Left lung (tissue), 10 donors: Measurements from ENCODE around the gene SLC38A7. TPM values are rescaled to one million over a fixed set of nuclear protein-coding genes. Genes with fewer than 3 reads are reported as not detected.
A peak's percentile ranks its signal among the peaks of the same experiment; 100 is the strongest.
"Not testable (repeated sequence)": the region's sequence is repeated elsewhere in the genome, so short reads cannot be mapped to it uniquely, and the experiment has no call there.

Experiments used
- ATAC-seq: fragments of 200-7000 bp; cut with Tn5 transposase; one replicate; pipeline ENCODE4 v1.9.1; 2020; ENCODE audit warnings: moderate library complexity
- DNase-seq, 4 donors: peaks; one replicate each; pipeline ENCODE4 v3.0.0-alpha.2; 2013 to 2020
- H3K27ac ChIP-seq, 2 donors: fragments of 200-600 bp; sonication (generic) in 1 of 2; one replicate each; pipeline versions ENCODE4 v1.5.0 to v1.8.0; 2020 to 2021
- H3K27me3 ChIP-seq, 2 donors: fragments of 200-600 bp; sonication (generic) in 1 of 2; one replicate each; pipeline versions ENCODE4 v1.5.0 to v1.8.0; 2020 to 2021
- H3K36me3 ChIP-seq, 2 donors: fragments of 200-600 bp; sonication (generic) in 1 of 2; one replicate each; pipeline versions ENCODE4 v1.5.0 to v1.8.0; 2020 to 2021
- H3K4me1 ChIP-seq, 2 donors: fragments of 200-600 bp; one replicate each; pipeline ENCODE4 v1.8.0; 2021
- H3K4me3 ChIP-seq, 2 donors: fragments of 200-600 bp; sonication (generic) in 1 of 2; one replicate each; pipeline versions ENCODE4 v1.5.0 to v1.8.0; 2020 to 2021; ENCODE audit warnings: mild to moderate bottlenecking in 1 of 2
- H3K9me3 ChIP-seq, 2 donors: fragments of 200-600 bp; sonication (generic) in 1 of 2; one replicate each; pipeline versions ENCODE4 v1.5.0 to v1.8.0; 2020 to 2021
- intact Hi-C, 2 donors: fragments of 100-400 bp; cut with DNase I; formaldehyde crosslinking; loops; one replicate each; pipeline versions ENCODE4 v1.11.2 to v1.14.2; 2022
- polyA plus RNA-seq, 6 donors: library from polyadenylated mRNA; unstranded; fragments of 120-200 nt; gene quantifications; one replicate each; pipeline ENCODE4 v1.2.1, GENCODE V29; 2013; ENCODE audit not compliant: insufficient read length in 6 of 6
- total RNA-seq, 2 donors: library from RNA; stranded (reverse); fragmentation: NEBNext Ultra II Directional; extraction: Animal tissue kit (Norgen Biotek cat#: 25700); gene quantifications; one replicate each; pipeline ENCODE4 v1.2.1, GENCODE V29; 2021
- TF ChIP-seq, protein P1 (sequence below), 2 donors: fragments of 200-600 bp; sonication (generic) in 1 of 2; IDR thresholded peaks; one replicate each; pipeline versions ENCODE4 v1.5.0 to v1.8.0; 2021; ENCODE audit warnings: antibody characterized with exemption in 2 of 2
- donor health status: DM: no; HTN: yes; CAD: no.
- donor health status: DM: no; HTN: no; CAD: no.

The SLC38A7 gene
- total and polyA plus RNA-seq, 8 donors, result 12.2 to 32.6 (median 13.4) TPM

DNA sequence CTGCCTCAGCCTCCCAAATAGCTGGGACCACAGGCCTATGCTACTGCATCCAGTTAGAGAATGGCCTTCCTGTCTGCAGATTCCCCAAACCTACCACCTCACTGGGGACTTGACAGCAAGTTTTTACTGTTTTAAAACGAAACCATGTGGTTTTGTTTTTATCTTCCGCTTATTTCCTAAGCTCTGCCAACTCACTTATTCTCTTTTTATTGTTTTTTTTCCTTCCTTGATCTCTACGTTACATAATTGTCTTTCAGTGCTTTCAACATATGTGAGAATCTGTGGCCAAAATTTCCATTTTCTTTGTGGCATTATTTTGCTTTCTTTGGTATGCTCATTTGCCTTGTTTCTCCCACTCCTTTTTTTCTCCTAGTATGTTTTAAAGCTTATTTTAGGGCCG, 14.6 kb upstream of the SLC38A7 start:
- no peaks in the 10 kb centered on the region for H3K36me3 ChIP-seq
- ATAC-seq (no peak), DNase-seq (no peak)
- H3K27ac ChIP-seq, result no peak overlapping the region
- no peaks in the 10 kb centered on the region for H3K9me3 ChIP-seq
- no peaks in the 10 kb centered on the region for H3K4me1 ChIP-seq
- H3K27me3 ChIP-seq, result no peaks in the 10 kb centered on the region
- intact Hi-C loops, result no loop called here
- no peak overlapping the region for H3K4me3 ChIP-seq
- TF ChIP-seq, protein P1, sequence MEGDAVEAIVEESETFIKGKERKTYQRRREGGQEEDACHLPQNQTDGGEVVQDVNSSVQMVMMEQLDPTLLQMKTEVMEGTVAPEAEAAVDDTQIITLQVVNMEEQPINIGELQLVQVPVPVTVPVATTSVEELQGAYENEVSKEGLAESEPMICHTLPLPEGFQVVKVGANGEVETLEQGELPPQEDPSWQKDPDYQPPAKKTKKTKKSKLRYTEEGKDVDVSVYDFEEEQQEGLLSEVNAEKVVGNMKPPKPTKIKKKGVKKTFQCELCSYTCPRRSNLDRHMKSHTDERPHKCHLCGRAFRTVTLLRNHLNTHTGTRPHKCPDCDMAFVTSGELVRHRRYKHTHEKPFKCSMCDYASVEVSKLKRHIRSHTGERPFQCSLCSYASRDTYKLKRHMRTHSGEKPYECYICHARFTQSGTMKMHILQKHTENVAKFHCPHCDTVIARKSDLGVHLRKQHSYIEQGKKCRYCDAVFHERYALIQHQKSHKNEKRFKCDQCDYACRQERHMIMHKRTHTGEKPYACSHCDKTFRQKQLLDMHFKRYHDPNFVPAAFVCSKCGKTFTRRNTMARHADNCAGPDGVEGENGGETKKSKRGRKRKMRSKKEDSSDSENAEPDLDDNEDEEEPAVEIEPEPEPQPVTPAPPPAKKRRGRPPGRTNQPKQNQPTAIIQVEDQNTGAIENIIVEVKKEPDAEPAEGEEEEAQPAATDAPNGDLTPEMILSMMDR (IDR thresholded peaks at IDR 0.05), result no peak

DNA sequence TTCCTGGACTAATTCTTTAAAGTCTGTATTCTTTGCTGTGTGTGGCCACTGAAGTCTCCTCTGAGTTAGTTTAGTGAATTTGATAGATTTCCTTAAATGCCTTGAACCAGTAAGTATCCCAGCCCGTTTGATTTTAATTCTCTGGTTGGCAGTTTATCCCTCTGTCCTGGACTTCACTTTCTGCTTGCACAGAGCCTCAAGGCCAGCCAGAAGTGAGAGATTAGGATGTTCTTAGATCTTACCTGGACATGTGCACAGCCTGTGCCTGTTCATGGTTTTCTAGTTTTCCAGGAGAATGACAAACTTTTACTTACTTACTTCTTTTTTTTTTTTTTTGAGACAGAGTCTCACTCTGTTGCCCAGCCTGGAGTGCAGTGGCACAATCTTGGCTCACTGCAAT, 10.8 kb upstream of the SLC38A7 start:
- Histone ChIP-seq H3K9me3 (peaks cover 0 to 6% of the 10 kb centered on the region in 2 donors), H3K36me3 (no peaks in the 10 kb centered on the region), H3K27ac (no peak overlapping the region), H3K27me3 (no peaks in the 10 kb centered on the region), H3K4me1 (no peaks in the 10 kb centered on the region), H3K4me3 (no peak overlapping the region)
- intact Hi-C loops, result no loop called here
- ATAC-seq (no peak), DNase-seq (no peak)
- TF ChIP-seq, protein P1 (IDR thresholded peaks at IDR 0.05), result no peak

DNA sequence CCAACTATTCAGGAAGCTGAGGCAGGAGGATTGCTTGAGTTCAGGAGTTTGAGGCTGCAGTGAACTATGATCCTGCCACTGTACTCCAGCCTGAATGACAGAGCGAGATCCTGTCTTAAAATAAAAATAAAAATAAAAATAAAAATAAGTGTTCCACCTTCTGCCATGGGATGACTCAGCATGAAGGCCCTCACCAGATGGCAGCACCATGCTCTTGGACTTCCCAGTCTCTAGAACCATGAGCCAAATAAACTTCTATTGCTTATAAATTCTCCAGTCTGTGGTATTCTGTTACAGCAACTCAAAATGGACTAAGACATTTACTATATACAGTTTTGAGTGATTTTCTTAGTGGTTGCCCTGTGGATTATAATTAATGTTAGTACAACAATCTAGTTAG, 7.9 kb upstream of the SLC38A7 start:
- no peaks in the 10 kb centered on the region for H3K4me1 ChIP-seq
- intact Hi-C loops, result no loop called here

DNA sequence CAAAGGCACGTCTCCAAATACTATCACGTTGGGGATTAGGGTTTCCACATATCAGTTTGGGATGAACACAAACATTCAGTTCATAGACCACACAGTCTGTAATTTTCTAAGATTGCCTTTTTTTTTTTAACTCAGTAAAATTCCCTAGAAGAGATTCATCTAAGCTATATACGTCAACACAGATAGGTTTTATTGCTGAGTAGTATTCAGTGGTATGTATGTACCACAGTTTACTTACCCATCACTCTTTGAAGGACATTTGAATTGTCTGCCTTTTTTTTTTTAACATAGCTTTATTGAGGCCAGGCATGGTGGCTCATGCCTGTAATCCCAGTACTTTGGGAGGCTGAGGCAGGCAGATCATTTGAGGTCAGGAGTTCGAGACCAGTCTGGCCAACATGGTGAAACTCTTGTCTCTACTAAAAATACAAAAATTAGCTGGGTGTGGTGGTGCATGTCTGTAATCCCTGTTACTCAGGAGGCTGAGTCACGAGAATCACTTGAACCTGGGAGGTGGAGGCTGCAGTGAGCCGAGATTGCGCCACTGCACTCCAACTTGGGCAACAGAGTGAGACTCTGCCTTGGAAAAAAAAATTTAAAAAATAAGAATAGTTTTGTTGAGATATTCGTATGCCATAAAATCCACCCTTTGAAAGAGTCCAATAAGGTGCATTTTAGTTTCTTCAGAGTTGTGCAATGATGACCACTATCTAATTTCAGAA, 2.6 kb upstream of the SLC38A7 start:
- H3K36me3 ChIP-seq, ATAC-seq, H3K4me3 ChIP-seq, intact Hi-C loops, H3K27ac ChIP-seq, H3K9me3 ChIP-seq, H3K27me3 ChIP-seq: not testable (repeated sequence)
- DNase-seq, result peak in 1 of 4 donors; percentile 2
- peaks cover 0 to 20% of the 10 kb centered on the region in 2 donors for H3K4me1 ChIP-seq

More for the DNA sequence above, 7.9 kb upstream of the SLC38A7 start:
- H3K9me3 ChIP-seq, result peaks cover 0 to 6% of the 10 kb centered on the region in 2 donors
- no peaks in the 10 kb centered on the region for H3K27me3 ChIP-seq
- no peak for DNase-seq
- no peak overlapping the region for H3K27ac ChIP-seq
- TF ChIP-seq, protein P1 (IDR thresholded peaks at IDR 0.05), result no peak
- H3K36me3 ChIP-seq, result no peaks in the 10 kb centered on the region
- H3K4me3 ChIP-seq, result no peak overlapping the region
- ATAC-seq, result no peak

GRCh38 chr16:58685084-58685449, 497 bp upstream of the SLC38A7 start:
- H3K36me3 ChIP-seq, result peaks cover 0 to 10% of the 10 kb centered on the region in 2 donors
- TF ChIP-seq, protein P1 (IDR thresholded peaks at IDR 0.05), result no peak
- H3K27me3 ChIP-seq, result no peaks in the 10 kb centered on the region
- DNase-seq (no peak), ATAC-seq (no peak)
- intact Hi-C loops, result no loop called here
- H3K4me1 ChIP-seq, result peaks cover 0 to 21% of the 10 kb centered on the region in 2 donors
- H3K9me3 ChIP-seq, result no peaks in the 10 kb centered on the region
- H3K4me3 ChIP-seq, result peak overlapping the region in 1 of 2 donors; percentile 77
- H3K27ac ChIP-seq, result no peak overlapping the region

- Histone ChIP-seq H3K4me1 (peaks cover 0 to 21% of the 10 kb centered on the region in 2 donors), H3K4me3 (peak overlapping the region; percentile 77 to 93), H3K27ac (peak overlapping the region; percentile 53 to 81), H3K9me3 (no peaks in the 10 kb centered on the region), H3K36me3 (peaks cover 0 to 16% of the 10 kb centered on the region in 2 donors), H3K27me3 (no peaks in the 10 kb centered on the region)
- DNase-seq, result no peak
- TF ChIP-seq, protein P1 (IDR thresholded peaks at IDR 0.05), result no peak
- ATAC-seq, result peak; percentile 58
- intact Hi-C loops, result no loop called here
Measured at GRCh38 chr16:58684001-58684353, 593 bp downstream of the SLC38A7 start.
